ENCODE data around the gene KCNT2.

The KCNT2 gene

DNA sequence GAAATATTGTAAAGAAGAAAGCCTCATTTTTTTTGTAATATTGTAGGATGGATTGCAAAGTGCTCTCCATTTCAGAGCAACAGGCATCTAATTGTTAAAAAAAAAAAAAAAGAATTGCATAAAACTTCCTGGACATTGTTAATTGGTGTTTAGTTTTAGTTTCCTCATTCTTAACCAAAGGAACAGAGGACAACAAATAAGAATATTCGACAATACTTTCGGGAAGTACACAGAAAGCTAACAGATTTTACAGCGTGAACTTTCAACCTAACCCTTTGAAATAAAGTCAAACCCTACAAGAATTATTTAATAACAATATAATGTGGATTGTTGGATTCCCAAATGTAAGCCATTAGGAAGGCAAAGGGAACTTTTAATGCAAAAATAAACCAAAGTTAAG is 284.4 kb downstream of the KCNT2 start:
- Histone ChIP-seq H3K9ac (ENCODE audit: low read depth, low read length) (no peak overlapping the region), H3K9me3 (ENCODE audit: control insufficient read depth, insufficient read depth, low read length) (no peaks in the 10 kb centered on the region), H3K27ac (ENCODE audit: low read depth, low read length) (no peak overlapping the region), H3K27me3 (ENCODE audit: control insufficient read depth, insufficient read depth, low read length) (no peaks in the 10 kb centered on the region), H3K36me3 (ENCODE audit: control insufficient read depth, insufficient read depth, low read length) (peaks cover 8% of the 10 kb centered on the region), H3K4me1 (ENCODE audit: control insufficient read depth, insufficient read depth, low read length) (peaks cover 24% of the 10 kb centered on the region), H3K4me3 (ENCODE audit: low read depth, low read length) (no peak overlapping the region)

- Histone ChIP-seq H3K9ac (ENCODE audit: low read depth, low read length) (no peak overlapping the region), H3K4me1 (ENCODE audit: control insufficient read depth, insufficient read depth, low read length) (peaks cover 15% of the 10 kb centered on the region), H3K9me3 (ENCODE audit: control insufficient read depth, insufficient read depth, low read length) (no peaks in the 10 kb centered on the region), H3K27me3 (ENCODE audit: control insufficient read depth, insufficient read depth, low read length) (no peaks in the 10 kb centered on the region), H3K27ac (ENCODE audit: low read depth, low read length) (no peak overlapping the region), H3K4me3 (ENCODE audit: low read depth, low read length) (no peak overlapping the region), H3K36me3 (ENCODE audit: control insufficient read depth, insufficient read depth, low read length) (peaks cover 16% of the 10 kb centered on the region)
Measured at GRCh38 chr1:196319301-196319700, 288.9 kb downstream of the KCNT2 start.

DNA sequence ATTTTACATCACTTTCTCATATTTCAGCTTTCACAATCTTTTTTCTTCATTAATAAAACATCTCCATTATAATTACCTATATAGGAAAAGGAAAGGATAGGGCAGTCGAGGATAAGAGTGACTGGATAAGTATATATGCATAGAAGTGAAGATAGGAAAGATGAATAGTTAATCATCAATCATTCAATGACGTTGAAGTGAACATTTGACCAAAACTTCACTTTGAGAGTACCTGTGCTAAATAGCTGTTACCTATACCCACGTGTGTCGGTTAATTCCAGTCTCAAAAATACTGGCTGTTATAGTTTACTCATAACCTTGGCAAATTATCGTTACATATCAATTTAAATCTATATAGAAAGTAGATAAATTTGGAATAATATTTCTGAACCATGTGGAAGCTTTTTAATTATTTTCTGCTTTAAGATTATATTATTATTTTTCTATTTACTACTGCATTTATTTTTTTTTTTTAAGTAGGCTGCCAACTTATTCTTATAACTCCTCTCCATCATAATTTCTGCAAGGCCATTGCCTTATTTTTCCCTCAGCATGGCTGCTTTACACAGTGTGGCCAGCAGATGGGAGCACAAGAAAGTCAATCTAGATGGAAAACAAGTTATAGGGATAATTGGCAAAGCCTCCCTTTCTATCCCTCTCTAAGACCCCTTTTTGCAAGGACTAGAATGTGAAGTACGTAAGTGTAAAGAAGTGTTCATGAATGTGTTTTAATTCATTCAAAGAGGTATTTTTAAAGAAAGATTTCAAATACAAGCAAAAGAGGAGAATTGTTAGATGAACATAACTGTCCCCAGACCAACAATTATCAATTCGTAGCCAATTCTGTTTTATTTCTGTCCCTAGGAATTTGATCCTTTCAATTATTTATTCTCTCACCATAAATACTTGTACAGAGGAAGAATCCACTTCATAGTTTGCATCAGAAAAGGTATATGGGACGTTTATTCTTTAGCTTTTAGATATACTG is 290.4 kb downstream of the KCNT2 start:
- Histone ChIP-seq H3K9ac (ENCODE audit: low read depth, low read length) (no peak overlapping the region), H3K4me1 (ENCODE audit: control insufficient read depth, insufficient read depth, low read length) (peaks cover 14% of the 10 kb centered on the region), H3K36me3 (ENCODE audit: control insufficient read depth, insufficient read depth, low read length) (peaks cover 16% of the 10 kb centered on the region)

GRCh38 chr1:196312739-196313138 is 295.5 kb downstream of the KCNT2 start:
- Histone ChIP-seq H3K4me3 (ENCODE audit: low read depth, low read length) (no peak overlapping the region), H3K9ac (ENCODE audit: low read depth, low read length) (no peak overlapping the region), H3K27ac (ENCODE audit: low read depth, low read length) (no peak overlapping the region), H3K27me3 (ENCODE audit: control insufficient read depth, insufficient read depth, low read length) (no peaks in the 10 kb centered on the region), H3K36me3 (ENCODE audit: control insufficient read depth, insufficient read depth, low read length) (peaks cover 16% of the 10 kb centered on the region), H3K4me1 (ENCODE audit: control insufficient read depth, insufficient read depth, low read length) (peaks cover 17% of the 10 kb centered on the region), H3K9me3 (ENCODE audit: control insufficient read depth, insufficient read depth, low read length) (no peaks in the 10 kb centered on the region)

More for the DNA sequence above, 290.4 kb downstream of the KCNT2 start:
- Histone ChIP-seq H3K9me3 (ENCODE audit: control insufficient read depth, insufficient read depth, low read length) (no peaks in the 10 kb centered on the region), H3K27me3 (ENCODE audit: control insufficient read depth, insufficient read depth, low read length) (no peaks in the 10 kb centered on the region), H3K4me3 (ENCODE audit: low read depth, low read length) (no peak overlapping the region), H3K27ac (ENCODE audit: low read depth, low read length) (no peak overlapping the region)

GRCh38 chr1:196309386-196309785 is 298.9 kb downstream of the KCNT2 start:
- Histone ChIP-seq H3K4me1 (ENCODE audit: control insufficient read depth, insufficient read depth, low read length) (peaks cover 48% of the 10 kb centered on the region), H3K9ac (ENCODE audit: low read depth, low read length) (no peak overlapping the region), H3K27ac (ENCODE audit: low read depth, low read length) (no peak overlapping the region), H3K9me3 (ENCODE audit: control insufficient read depth, insufficient read depth, low read length) (no peaks in the 10 kb centered on the region), H3K4me3 (ENCODE audit: low read depth, low read length) (no peak overlapping the region), H3K27me3 (ENCODE audit: control insufficient read depth, insufficient read depth, low read length) (no peaks in the 10 kb centered on the region), H3K36me3 (ENCODE audit: control insufficient read depth, insufficient read depth, low read length) (no peaks in the 10 kb centered on the region; the same call in 1 of the 2 replicates)

- Histone ChIP-seq H3K9ac (ENCODE audit: low read depth, low read length) (no peak overlapping the region), H3K4me3 (ENCODE audit: low read depth, low read length) (no peak overlapping the region), H3K9me3 (ENCODE audit: control insufficient read depth, insufficient read depth, low read length) (no peaks in the 10 kb centered on the region), H3K27me3 (ENCODE audit: control insufficient read depth, insufficient read depth, low read length) (no peaks in the 10 kb centered on the region), H3K4me1 (ENCODE audit: control insufficient read depth, insufficient read depth, low read length) (peaks cover 58% of the 10 kb centered on the region), H3K36me3 (ENCODE audit: control insufficient read depth, insufficient read depth, low read length) (no peaks in the 10 kb centered on the region), H3K27ac (ENCODE audit: low read depth, low read length) (no peak overlapping the region)
Measured at GRCh38 chr1:196308176-196308575, 300.1 kb downstream of the KCNT2 start.

GRCh38 chr1:196306421-196306820 is 301.8 kb downstream of the KCNT2 start:
- Histone ChIP-seq H3K9ac (ENCODE audit: low read depth, low read length) (no peak overlapping the region), H3K4me3 (ENCODE audit: low read depth, low read length) (no peak overlapping the region), H3K9me3 (ENCODE audit: control insufficient read depth, insufficient read depth, low read length) (no peaks in the 10 kb centered on the region), H3K4me1 (ENCODE audit: control insufficient read depth, insufficient read depth, low read length) (peaks cover 54% of the 10 kb centered on the region), H3K27me3 (ENCODE audit: control insufficient read depth, insufficient read depth, low read length) (no peaks in the 10 kb centered on the region), H3K27ac (ENCODE audit: low read depth, low read length) (peak overlapping the region; percentile 26), H3K36me3 (ENCODE audit: control insufficient read depth, insufficient read depth, low read length) (no peaks in the 10 kb centered on the region)

GRCh38 chr1:196305216-196305615 is 303.0 kb downstream of the KCNT2 start:
- H3K27me3 ChIP-seq (ENCODE audit: control insufficient read depth, insufficient read depth, low read length): no peaks in the 10 kb centered on the region
- no peaks in the 10 kb centered on the region; the same call in 1 of the 2 replicates for H3K36me3 ChIP-seq (ENCODE audit: control insufficient read depth, insufficient read depth, low read length)
- no peaks in the 10 kb centered on the region for H3K9me3 ChIP-seq (ENCODE audit: control insufficient read depth, insufficient read depth, low read length)
- peaks cover 54% of the 10 kb centered on the region for H3K4me1 ChIP-seq (ENCODE audit: control insufficient read depth, insufficient read depth, low read length)
- no peak overlapping the region for H3K9ac ChIP-seq (ENCODE audit: low read depth, low read length)
- no peak overlapping the region for H3K27ac ChIP-seq (ENCODE audit: low read depth, low read length)
- H3K4me3 ChIP-seq (ENCODE audit: low read depth, low read length): no peak overlapping the region

DNA sequence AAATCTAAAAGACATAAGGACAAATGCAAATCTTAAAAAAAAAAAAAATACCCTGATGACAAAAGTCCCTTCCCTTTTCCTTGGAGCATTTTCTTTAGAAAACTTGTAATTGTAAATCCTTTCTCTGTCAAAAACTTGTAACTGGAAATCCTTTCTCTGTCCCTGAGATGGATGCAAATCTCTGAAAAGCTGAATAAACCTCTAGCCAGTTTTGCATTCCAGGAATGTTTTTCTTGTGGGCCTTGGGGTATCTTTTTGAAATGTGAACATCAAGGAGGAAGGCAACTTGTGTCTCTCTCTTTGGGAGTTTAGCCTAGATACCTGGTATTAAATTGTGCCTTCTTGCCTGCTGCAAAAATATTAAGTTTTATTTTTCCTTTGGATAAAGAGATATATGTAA is 305.3 kb downstream of the KCNT2 start:
- Histone ChIP-seq H3K4me3 (ENCODE audit: low read depth, low read length) (no peak overlapping the region; the same call in 1 of the 2 replicates), H3K27ac (ENCODE audit: low read depth, low read length) (peak overlapping the region; percentile 59), H3K27me3 (ENCODE audit: control insufficient read depth, insufficient read depth, low read length) (no peaks in the 10 kb centered on the region), H3K9me3 (ENCODE audit: control insufficient read depth, insufficient read depth, low read length) (no peaks in the 10 kb centered on the region), H3K36me3 (ENCODE audit: control insufficient read depth, insufficient read depth, low read length) (no peaks in the 10 kb centered on the region; the same call in 1 of the 2 replicates), H3K4me1 (ENCODE audit: control insufficient read depth, insufficient read depth, low read length) (peaks cover 54% of the 10 kb centered on the region), H3K9ac (ENCODE audit: low read depth, low read length) (no peak overlapping the region)

DNA sequence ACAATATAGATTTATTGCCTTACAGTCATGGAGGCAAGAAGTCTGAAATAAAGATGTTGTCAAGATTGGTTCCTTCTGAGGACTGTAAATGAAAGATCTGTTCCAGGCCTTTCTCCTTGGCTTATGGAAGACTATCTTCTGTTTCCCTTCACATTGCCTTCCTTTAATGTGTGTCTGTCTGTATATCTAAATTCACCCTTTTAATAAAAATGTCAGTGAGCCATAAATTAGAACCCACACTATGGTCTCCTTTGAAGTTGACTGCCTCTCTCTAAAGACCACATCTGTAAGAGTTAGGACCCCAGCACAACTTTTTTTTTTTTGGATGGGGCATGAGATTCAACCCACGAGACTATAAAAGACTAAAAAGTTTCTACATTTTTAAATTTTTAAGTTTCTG is 305.8 kb downstream of the KCNT2 start:
- no peak overlapping the region for H3K9ac ChIP-seq (ENCODE audit: low read depth, low read length)
- H3K4me1 ChIP-seq (ENCODE audit: control insufficient read depth, insufficient read depth, low read length): peaks cover 51% of the 10 kb centered on the region
- no peaks in the 10 kb centered on the region for H3K27me3 ChIP-seq (ENCODE audit: control insufficient read depth, insufficient read depth, low read length)
- H3K27ac ChIP-seq (ENCODE audit: low read depth, low read length): peak overlapping the region; percentile 59
- no peak overlapping the region for H3K4me3 ChIP-seq (ENCODE audit: low read depth, low read length)
- no peaks in the 10 kb centered on the region; the same call in 1 of the 2 replicates for H3K36me3 ChIP-seq (ENCODE audit: control insufficient read depth, insufficient read depth, low read length)
- no peaks in the 10 kb centered on the region for H3K9me3 ChIP-seq (ENCODE audit: control insufficient read depth, insufficient read depth, low read length)

DNA sequence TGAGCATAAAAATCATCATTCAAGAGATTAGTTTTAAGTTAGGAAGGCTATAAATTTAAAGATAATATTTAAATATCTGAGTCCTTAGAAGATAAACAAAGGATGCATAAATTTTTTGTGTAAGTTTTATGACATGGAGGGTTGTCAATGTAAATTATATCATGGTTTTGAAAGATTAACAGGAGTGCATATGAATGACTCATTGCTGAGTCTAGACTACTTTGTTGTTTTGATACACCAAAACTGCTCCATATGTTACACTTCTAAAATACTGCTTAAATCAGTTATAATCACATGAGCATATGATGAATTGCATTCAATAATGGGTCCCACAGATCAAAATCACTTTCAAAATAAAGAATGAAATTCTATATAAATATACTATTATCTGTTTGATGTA is 312.5 kb downstream of the KCNT2 start:
- no peak overlapping the region for H3K4me3 ChIP-seq (ENCODE audit: low read depth, low read length)
- H3K9me3 ChIP-seq (ENCODE audit: control insufficient read depth, insufficient read depth, low read length): no peaks in the 10 kb centered on the region
- no peak overlapping the region for H3K9ac ChIP-seq (ENCODE audit: low read depth, low read length)
- no peak overlapping the region for H3K27ac ChIP-seq (ENCODE audit: low read depth, low read length)
- no peaks in the 10 kb centered on the region for H3K4me1 ChIP-seq (ENCODE audit: control insufficient read depth, insufficient read depth, low read length)
- no peaks in the 10 kb centered on the region for H3K27me3 ChIP-seq (ENCODE audit: control insufficient read depth, insufficient read depth, low read length)
- H3K36me3 ChIP-seq (ENCODE audit: control insufficient read depth, insufficient read depth, low read length): no peaks in the 10 kb centered on the region; the same call in 1 of the 2 replicates
